ENCODE results near the gene ALB. TPM values are rescaled to one million over a fixed set of nuclear protein-coding genes. Genes with fewer than 3 reads are reported as not detected.

Gene ALB
- total RNA-seq, 1 experiment from 2014 or later: 21.3 TPM

DNA sequence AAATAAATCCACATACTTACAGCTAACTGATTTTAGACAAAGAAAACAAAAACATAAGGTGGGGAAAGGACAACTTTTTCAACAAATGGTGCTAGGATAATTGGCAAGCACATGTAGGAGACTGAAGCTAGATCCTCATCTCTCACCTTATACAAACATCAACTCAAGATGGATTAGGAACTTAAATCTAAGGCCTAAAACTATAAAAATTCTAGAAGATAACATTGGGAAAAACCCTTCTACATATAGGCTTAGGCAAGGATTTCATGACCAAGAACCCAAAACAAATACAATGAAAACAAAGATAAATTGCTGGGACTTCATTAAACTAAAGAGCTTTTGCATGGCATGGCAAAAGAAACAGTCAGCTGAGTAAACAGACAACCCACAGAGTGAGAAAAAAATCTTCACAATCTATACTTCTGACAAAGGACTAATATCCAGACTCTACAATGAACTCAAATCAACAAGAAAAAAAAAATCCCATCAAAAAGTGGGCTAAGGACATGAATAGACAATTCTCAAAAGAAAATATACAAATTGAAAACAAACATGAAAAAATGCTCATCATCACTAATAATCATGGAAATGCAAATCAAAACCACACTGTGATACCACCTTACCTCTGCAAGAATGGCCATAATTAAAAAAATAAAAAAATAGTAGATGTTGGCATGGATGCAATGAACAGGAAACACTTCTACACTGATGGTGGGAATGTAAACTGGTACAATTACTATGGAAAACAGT, 17.8 kb downstream of the ALB start:
- in situ Hi-C loops (cut with HindIII; ENCODE audit: low pct_unique_long_range_greater_than_20kb, low sequenced_read_pairs) (no loop called here), intact Hi-C loops (cut with micrococcal nuclease; ENCODE audit: unreplicated experiment) (no loop called here)
- POLR2A ChIA-PET: no interaction called here
- H3K4me1 ChIP-seq (ENCODE audit: control insufficient read depth, insufficient read depth, low read length): no peaks in the 10 kb centered on the region
- no peak overlapping the region for H3K27ac ChIP-seq (ENCODE audit: low read length)
- TF ChIP-seq, protein P1, sequence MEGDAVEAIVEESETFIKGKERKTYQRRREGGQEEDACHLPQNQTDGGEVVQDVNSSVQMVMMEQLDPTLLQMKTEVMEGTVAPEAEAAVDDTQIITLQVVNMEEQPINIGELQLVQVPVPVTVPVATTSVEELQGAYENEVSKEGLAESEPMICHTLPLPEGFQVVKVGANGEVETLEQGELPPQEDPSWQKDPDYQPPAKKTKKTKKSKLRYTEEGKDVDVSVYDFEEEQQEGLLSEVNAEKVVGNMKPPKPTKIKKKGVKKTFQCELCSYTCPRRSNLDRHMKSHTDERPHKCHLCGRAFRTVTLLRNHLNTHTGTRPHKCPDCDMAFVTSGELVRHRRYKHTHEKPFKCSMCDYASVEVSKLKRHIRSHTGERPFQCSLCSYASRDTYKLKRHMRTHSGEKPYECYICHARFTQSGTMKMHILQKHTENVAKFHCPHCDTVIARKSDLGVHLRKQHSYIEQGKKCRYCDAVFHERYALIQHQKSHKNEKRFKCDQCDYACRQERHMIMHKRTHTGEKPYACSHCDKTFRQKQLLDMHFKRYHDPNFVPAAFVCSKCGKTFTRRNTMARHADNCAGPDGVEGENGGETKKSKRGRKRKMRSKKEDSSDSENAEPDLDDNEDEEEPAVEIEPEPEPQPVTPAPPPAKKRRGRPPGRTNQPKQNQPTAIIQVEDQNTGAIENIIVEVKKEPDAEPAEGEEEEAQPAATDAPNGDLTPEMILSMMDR (IDR thresholded peaks at IDR 0.05): no peak
- no peak for TF ChIP-seq POLR2AphosphoS5 (IDR thresholded peaks at IDR 0.05; ENCODE audit: low read depth, low read length)
- CTCF ChIA-PET: no interaction called here
- H3K36me3 ChIP-seq (ENCODE audit: control insufficient read depth, insufficient read depth, low read length): no peaks in the 10 kb centered on the region
- H3K9me3 ChIP-seq (ENCODE audit: control insufficient read depth, insufficient read depth, low read depth, low read length): no peaks in the 10 kb centered on the region
- H3K27me3 ChIP-seq (ENCODE audit: control insufficient read depth, insufficient read depth, low read length): no peaks in the 10 kb centered on the region
- ATAC-seq (no peak), DNase-seq (ENCODE audit: low read depth, low spot score) (no peak)
- H3K4me3 ChIP-seq (ENCODE audit: low read depth in 2 of 2, low read length in 2 of 2): no peak overlapping the region
- BruUV-seq (replicated peaks): no TSS peak

DNA sequence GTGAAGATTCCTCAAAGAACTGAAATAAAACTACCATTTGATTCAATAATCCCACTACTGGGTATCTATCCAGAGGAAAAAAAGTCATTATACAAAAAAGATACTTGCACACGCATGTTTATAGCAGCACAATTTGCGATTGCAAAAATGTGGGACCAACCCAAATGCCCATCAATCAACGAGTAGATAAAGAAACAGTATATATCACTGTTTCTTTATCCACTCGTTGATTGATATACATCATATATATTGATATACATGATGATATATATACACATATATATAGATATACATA, 18.3 kb downstream of the ALB start:
- no peaks in the 10 kb centered on the region for H3K27me3 ChIP-seq (ENCODE audit: control insufficient read depth, insufficient read depth, low read length)
- intact Hi-C loops (cut with micrococcal nuclease; ENCODE audit: unreplicated experiment): no loop called here
- in situ Hi-C loops (cut with HindIII; ENCODE audit: low pct_unique_long_range_greater_than_20kb, low sequenced_read_pairs): no loop called here
- no peak for ATAC-seq
- DNase-seq (ENCODE audit: low read depth, low spot score): no peak
- H3K27ac ChIP-seq (ENCODE audit: low read length): no peak overlapping the region
- H3K9me3 ChIP-seq (ENCODE audit: control insufficient read depth, insufficient read depth, low read depth, low read length): no peaks in the 10 kb centered on the region
- BruUV-seq (replicated peaks): no TSS peak
- H3K4me1 ChIP-seq (ENCODE audit: control insufficient read depth, insufficient read depth, low read length): no peaks in the 10 kb centered on the region
- CTCF ChIA-PET: no interaction called here
- H3K36me3 ChIP-seq (ENCODE audit: control insufficient read depth, insufficient read depth, low read length): no peaks in the 10 kb centered on the region
- POLR2A ChIA-PET: no interaction called here
- TF ChIP-seq TCF7L2 (IDR thresholded peaks at IDR 0.05; ENCODE audit: low read depth, low read length): no peak
- TF ChIP-seq, protein P1 (IDR thresholded peaks at IDR 0.05): no peak
- TF ChIP-seq POLR2AphosphoS5 (IDR thresholded peaks at IDR 0.05; ENCODE audit: low read depth, low read length): no peak
- TF ChIP-seq, protein P2, sequence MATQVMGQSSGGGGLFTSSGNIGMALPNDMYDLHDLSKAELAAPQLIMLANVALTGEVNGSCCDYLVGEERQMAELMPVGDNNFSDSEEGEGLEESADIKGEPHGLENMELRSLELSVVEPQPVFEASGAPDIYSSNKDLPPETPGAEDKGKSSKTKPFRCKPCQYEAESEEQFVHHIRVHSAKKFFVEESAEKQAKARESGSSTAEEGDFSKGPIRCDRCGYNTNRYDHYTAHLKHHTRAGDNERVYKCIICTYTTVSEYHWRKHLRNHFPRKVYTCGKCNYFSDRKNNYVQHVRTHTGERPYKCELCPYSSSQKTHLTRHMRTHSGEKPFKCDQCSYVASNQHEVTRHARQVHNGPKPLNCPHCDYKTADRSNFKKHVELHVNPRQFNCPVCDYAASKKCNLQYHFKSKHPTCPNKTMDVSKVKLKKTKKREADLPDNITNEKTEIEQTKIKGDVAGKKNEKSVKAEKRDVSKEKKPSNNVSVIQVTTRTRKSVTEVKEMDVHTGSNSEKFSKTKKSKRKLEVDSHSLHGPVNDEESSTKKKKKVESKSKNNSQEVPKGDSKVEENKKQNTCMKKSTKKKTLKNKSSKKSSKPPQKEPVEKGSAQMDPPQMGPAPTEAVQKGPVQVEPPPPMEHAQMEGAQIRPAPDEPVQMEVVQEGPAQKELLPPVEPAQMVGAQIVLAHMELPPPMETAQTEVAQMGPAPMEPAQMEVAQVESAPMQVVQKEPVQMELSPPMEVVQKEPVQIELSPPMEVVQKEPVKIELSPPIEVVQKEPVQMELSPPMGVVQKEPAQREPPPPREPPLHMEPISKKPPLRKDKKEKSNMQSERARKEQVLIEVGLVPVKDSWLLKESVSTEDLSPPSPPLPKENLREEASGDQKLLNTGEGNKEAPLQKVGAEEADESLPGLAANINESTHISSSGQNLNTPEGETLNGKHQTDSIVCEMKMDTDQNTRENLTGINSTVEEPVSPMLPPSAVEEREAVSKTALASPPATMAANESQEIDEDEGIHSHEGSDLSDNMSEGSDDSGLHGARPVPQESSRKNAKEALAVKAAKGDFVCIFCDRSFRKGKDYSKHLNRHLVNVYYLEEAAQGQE (IDR thresholded peaks at IDR 0.05; ENCODE audit: insufficient read depth in 1 of 2, low read depth in 2 of 2, low read length in 1 of 2): no peak
- no peak for TF ChIP-seq SIN3A (IDR thresholded peaks at IDR 0.05; ENCODE audit: borderline replicate concordance, insufficient read depth, low read depth, low read length)
- H3K4me3 ChIP-seq (ENCODE audit: low read depth in 2 of 2, low read length in 2 of 2): no peak overlapping the region

All from Panc1 (cell line).